GM20000 (cell line): ENCODE results near the gene XRN2.

Experiments used
- DNase-seq: peaks from one replicate; pipeline ENCODE4 v3.0.0; 2012; ENCODE audit warnings: low spot score
- TF ChIP-seq, protein P1 (sequence below): IDR thresholded peaks from 2 replicates; pipeline ENCODE4 v1.5.1; 2012; ENCODE audit warnings: mild to moderate bottlenecking, control low read depth; ENCODE audit errors: extremely low read depth, missing control alignments

The XRN2 gene

DNA sequence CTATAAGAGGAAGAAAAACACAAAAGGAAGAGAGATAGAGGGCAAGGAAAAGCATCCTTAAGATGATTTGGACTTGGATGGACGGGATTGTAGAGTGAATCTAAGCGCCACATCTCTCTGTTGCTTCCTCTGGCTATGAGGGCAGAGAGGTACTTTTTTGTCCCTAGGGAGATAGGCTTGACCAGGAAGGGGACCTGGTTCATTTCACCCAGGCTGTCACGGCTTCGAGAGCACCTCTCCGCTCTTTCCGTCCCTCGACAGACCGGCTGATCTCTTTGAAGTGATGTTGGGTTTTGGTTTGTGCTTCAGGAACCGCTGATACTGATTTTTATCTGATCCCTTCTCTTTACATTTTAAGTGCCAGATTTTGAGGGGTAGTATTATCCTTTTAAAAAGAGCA is 74.6 kb downstream of the XRN2 start:
- no peak for DNase-seq
- TF ChIP-seq, protein P1, sequence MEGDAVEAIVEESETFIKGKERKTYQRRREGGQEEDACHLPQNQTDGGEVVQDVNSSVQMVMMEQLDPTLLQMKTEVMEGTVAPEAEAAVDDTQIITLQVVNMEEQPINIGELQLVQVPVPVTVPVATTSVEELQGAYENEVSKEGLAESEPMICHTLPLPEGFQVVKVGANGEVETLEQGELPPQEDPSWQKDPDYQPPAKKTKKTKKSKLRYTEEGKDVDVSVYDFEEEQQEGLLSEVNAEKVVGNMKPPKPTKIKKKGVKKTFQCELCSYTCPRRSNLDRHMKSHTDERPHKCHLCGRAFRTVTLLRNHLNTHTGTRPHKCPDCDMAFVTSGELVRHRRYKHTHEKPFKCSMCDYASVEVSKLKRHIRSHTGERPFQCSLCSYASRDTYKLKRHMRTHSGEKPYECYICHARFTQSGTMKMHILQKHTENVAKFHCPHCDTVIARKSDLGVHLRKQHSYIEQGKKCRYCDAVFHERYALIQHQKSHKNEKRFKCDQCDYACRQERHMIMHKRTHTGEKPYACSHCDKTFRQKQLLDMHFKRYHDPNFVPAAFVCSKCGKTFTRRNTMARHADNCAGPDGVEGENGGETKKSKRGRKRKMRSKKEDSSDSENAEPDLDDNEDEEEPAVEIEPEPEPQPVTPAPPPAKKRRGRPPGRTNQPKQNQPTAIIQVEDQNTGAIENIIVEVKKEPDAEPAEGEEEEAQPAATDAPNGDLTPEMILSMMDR, result no peak

DNA sequence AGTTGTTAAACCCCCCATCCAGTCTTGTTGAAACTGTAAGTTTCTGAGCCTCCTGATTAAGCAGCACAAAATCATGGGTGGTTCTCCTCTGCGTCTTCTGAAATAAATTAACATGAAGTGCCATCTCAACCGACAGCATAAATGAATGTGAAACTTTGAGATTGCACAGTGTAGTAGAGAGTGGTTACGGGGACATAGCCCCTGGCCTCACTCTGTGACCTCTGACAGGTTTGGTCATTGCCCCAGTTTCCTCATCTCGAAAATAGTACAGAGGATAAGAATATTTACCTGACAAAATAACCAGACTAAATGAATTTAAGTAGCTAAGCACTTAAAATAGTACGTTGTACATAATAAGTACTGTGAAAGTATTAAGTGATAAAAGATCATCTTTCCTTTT is 75.1 kb downstream of the XRN2 start:
- TF ChIP-seq, protein P1, result no peak
- DNase-seq, result no peak

DNA sequence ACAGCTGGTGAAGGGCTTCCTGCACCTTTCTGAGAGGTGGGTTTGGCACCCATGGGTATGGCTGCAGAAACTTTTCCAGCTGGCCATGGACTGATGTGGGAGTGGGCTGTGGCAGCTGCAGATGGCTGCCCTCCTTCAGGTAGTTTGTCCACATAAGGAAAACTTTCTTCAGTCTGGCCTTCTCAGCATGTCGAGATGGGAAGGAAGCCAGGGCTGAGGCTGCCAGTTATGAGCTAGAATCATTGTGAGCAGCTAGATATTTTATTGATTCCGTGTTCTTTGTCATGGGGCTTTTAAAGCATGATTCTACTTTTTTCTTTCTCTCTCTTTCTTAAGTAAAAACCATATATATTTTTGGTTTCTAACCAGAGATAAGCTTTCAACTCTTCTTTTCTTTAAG is 77.6 kb downstream of the XRN2 start:
- DNase-seq, result no peak
- TF ChIP-seq, protein P1, result no peak

DNA sequence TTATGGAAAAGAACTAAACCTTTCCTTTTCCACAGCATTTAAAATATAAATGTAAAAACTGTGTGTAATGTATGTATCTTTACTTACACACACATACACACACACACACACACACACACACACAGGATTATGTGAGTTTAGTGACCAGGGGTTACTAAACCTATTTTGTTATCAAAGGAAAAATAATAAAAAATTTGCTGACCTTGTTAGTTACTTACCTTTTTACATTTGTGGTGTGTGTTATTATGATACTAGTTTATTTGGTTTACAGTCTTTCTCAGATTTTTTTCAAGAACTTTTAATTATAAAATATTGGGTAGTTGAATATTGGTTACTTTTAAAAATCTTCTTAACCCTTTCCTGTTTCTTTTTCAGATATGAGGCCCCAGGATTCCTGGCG is 78.5 kb downstream of the XRN2 start:
- no peak for DNase-seq
- TF ChIP-seq, protein P1, result no peak

DNA sequence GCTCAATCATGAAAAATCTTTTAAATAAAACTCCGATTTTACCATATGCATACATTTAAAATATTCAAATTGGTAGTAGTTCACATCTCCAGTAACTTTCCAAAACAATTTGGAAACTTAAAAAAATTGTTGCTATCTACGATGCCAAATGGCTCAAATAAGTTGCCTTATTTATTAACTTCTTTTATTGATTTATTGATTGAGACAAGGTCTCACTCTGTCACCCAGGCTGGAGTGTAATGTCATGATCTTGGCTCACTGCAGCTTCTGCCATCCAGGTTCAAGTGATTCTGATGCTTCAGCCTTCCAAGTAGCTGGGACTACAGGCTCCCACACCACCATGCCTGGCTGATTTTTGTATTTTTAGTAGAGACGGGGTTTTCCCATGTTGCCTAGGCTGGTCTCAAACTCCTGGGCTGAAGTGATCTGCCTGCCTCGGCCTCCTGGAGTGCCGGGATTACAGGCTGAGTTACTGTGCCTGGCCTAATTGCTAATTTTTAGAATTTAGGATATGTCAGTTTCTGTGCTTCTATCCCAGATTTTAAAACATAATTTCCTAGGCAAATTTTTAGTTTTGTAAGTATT is 81.3 kb downstream of the XRN2 start:
- DNase-seq, result no peak
- TF ChIP-seq, protein P1, result no peak

DNA sequence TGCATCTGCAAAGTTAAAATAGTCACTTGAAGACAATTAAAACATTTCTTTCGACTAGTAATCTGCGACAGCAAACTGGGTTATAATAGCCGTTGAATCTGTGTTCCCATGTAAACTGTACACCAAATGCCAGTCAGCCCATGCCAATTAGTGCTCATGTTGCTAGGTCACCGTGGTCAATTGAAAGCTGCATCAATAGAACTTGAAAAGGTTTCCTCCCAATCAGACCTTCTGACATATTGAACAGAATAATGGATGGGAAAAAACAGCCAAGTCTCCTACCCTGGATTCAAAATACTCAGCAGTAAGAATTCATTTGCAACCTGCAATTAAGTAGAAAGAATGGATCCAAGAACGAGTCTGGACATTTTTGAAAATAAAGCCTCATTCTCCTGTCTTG is 83.0 kb downstream of the XRN2 start:
- TF ChIP-seq, protein P1, result no peak
- no peak for DNase-seq

DNA sequence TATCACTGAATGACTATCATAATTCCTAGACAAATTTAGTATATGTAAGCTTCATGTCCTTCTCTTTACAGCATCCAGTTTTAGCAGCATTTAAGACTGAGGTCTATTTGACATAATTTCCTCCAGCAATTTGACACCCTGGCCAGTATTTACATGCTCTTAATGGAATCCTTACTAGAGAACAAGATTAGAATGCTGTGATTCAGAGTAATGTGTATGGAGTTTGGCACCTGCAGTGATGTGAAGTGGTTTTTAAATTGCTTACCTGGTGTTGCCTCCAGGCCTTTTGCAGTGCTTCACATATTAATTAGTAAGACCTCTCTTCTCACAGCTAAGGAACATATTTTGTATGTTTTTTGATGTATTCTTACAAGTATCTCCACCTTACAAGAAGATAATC is 84.4 kb downstream of the XRN2 start:
- TF ChIP-seq, protein P1, result no peak
- no peak for DNase-seq
